Fibroblast of pulmonary artery (primary cell): ENCODE data around the gene ATRN.
A peak's percentile ranks its signal among the peaks of the same experiment; 100 is the strongest.
"Not testable (repeated sequence)": the region's sequence is repeated elsewhere in the genome, so short reads cannot be mapped to it uniquely, and the experiment has no call there.

Experiments used
- DNase-seq: peaks from one replicate; pipeline ENCODE4 v3.0.0-alpha.2; 2010; ENCODE audit warnings: low read depth
- H3K4me3 ChIP-seq: replicated peaks from 2 replicates; pipeline ENCODE4 v1.5.1; 2011; ENCODE audit warnings: low read depth, mild to moderate bottlenecking, control low read depth, low read length, moderate library complexity
- CTCF ChIP-seq: IDR thresholded peaks from 2 replicates; pipeline ENCODE4 v1.5.1; 2011; ENCODE audit warnings: mild to moderate bottlenecking, control low read depth, low read length, inconsistent platforms; ENCODE audit errors: missing control alignments

ATRN gene

GRCh38 chr20:3470627-3471396 is at the start of gene ATRN:
ATRN (plus strand) TSS chr20:3471018; CDS start chr20:3471108, 90 bp downstream.
- peak within 1 kb of the TSS; percentile 83 for H3K4me3 ChIP-seq
- DNase-seq: peak; percentile 93
- no peak for TF ChIP-seq CTCF

GRCh38 chr20:3421985-3422384 is 48.8 kb upstream of the ATRN start:
- H3K4me3 ChIP-seq: no peak overlapping the region
- no peak for DNase-seq
- TF ChIP-seq CTCF: no peak

GRCh38 chr20:3423126-3423525 is 47.7 kb upstream of the ATRN start:
- DNase-seq: no peak
- TF ChIP-seq CTCF: no peak
- no peak overlapping the region for H3K4me3 ChIP-seq

- DNase-seq, H3K4me3 ChIP-seq: not testable (repeated sequence)
Measured at GRCh38 chr20:3426766-3427165, 44.1 kb upstream of the ATRN start.

- no peak for TF ChIP-seq CTCF
- no peak for DNase-seq
- H3K4me3 ChIP-seq: no peak overlapping the region
Measured at GRCh38 chr20:3430376-3431069, 40.3 kb upstream of the ATRN start.

- DNase-seq: no peak
- TF ChIP-seq CTCF: no peak
- no peak overlapping the region for H3K4me3 ChIP-seq
Measured at GRCh38 chr20:3431109-3431508, 39.7 kb upstream of the ATRN start.

GRCh38 chr20:3432844-3433243 is 38.0 kb upstream of the ATRN start:
- TF ChIP-seq CTCF: no peak

More at GRCh38 chr20:3432844-3433243, 38.0 kb upstream of the ATRN start:
- H3K4me3 ChIP-seq: no peak overlapping the region
- DNase-seq: no peak
